Esophagus squamous epithelium (tissue), 4 donors: ENCODE data around the gene ANO10.
"Not testable (repeated sequence)": the region's sequence is repeated elsewhere in the genome, so short reads cannot be mapped to it uniquely, and the experiment has no call there.

ENCODE experiments used
- POLR2A ChIP-seq, 4 donors: fragments of 450-650 bp; IDR thresholded peaks; one replicate each; pipeline ENCODE4 v1.6.1; 2017; ENCODE audit warnings: antibody characterized with exemption in 4 of 4, mild to moderate bottlenecking in 4 of 4, moderate library complexity in 3 of 4
- TF ChIP-seq, protein P1 (sequence below), 6 experiments: fragments of 450-650 bp in 4 of 6; fragments of 200-600 bp in 2 of 6; sonication (generic) in 2 of 6; IDR thresholded peaks; one replicate each; pipeline ENCODE4 v1.5.1; 2016 to 2019; ENCODE audit warnings: antibody characterized with exemption in 6 of 6, mild to moderate bottlenecking in 4 of 6, moderate library complexity in 4 of 6

DNA sequence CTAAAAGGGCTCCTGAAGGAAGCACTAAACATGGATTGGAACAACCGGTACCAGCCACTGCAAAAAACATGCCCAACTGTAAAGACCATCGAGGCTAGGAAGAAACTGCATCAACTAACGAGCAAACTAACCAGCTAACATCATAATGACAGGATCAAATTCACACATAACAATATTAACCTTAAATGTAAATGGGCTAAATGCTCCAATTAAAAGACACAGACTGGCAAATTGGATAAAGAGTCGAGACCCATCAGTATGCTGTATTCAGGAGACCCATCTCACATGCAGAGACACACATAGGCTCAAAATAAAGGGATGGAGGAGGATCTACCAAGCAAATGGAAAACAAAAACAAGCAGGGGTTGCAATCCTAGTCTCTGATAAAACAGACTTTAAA, 28.2 kb downstream of the ANO10 start:
- TF ChIP-seq, protein P1, sequence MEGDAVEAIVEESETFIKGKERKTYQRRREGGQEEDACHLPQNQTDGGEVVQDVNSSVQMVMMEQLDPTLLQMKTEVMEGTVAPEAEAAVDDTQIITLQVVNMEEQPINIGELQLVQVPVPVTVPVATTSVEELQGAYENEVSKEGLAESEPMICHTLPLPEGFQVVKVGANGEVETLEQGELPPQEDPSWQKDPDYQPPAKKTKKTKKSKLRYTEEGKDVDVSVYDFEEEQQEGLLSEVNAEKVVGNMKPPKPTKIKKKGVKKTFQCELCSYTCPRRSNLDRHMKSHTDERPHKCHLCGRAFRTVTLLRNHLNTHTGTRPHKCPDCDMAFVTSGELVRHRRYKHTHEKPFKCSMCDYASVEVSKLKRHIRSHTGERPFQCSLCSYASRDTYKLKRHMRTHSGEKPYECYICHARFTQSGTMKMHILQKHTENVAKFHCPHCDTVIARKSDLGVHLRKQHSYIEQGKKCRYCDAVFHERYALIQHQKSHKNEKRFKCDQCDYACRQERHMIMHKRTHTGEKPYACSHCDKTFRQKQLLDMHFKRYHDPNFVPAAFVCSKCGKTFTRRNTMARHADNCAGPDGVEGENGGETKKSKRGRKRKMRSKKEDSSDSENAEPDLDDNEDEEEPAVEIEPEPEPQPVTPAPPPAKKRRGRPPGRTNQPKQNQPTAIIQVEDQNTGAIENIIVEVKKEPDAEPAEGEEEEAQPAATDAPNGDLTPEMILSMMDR (IDR thresholded peaks at IDR 0.05): not testable (repeated sequence)
- TF ChIP-seq POLR2A (IDR thresholded peaks at IDR 0.05): not testable (repeated sequence)
